Measurements from ENCODE around the gene THEMIS.

GRCh38 chr6:127775371-127775770 is 125.5 kb downstream of the THEMIS start:
- TF ChIP-seq GATA2 (IDR thresholded peaks at IDR 0.05; ENCODE audit: low read depth, low read length): no peak
- TF ChIP-seq GATA3 (IDR thresholded peaks at IDR 0.05; ENCODE audit: low read depth, low read length): no peak
